MCF 10A (cell line): ENCODE data around the gene COL4A1. TPM values are rescaled to one million over a fixed set of nuclear protein-coding genes. Genes with fewer than 3 reads are reported as not detected.

Experiments
- BruUV-seq: library from RNA; stranded (reverse); fragments of 400-500 nt; replicated peaks from 2 replicates; lab custom pipeline; 2021; lab: Mats Ljungman, UMichigan
- CTCF ChIA-PET: fragments of 300-600 bp; sonication (Branson Sonifier 250); formaldehyde crosslinking; extraction: SDS; loops from one replicate; lab custom pipeline; 2021; ENCODE audit warnings: antibody characterized with exemption, inconsistent platforms; lab: Yijun Ruan, JAX
- POLR2A ChIA-PET: fragments of 300-600, 350-650 bp; sonication (Branson Sonifier 250); formaldehyde crosslinking; extraction: SDS; loops from one replicate; lab custom pipeline; 2020; ENCODE audit warnings: antibody characterized with exemption, inconsistent platforms; lab: Yijun Ruan, JAX
- DNase-seq: peaks from one replicate; pipeline ENCODE4 v3.0.0-alpha.2; 2018; ENCODE audit not compliant: unreplicated experiment
- H3K27ac Mint-ChIP-seq: one replicate; pipeline ENCODE4 v1.8.0; 2022; ENCODE audit warnings: mild to moderate bottlenecking, low read depth, mixed read lengths; ENCODE audit not compliant: unreplicated experiment
- H3K27me3 Mint-ChIP-seq: one replicate; pipeline ENCODE4 v1.8.0; 2022; ENCODE audit warnings: mixed read lengths; ENCODE audit not compliant: insufficient read depth, unreplicated experiment
- H3K36me3 Mint-ChIP-seq: one replicate; pipeline ENCODE4 v1.8.0; 2022; ENCODE audit warnings: mild to moderate bottlenecking, moderate library complexity, mixed read lengths; ENCODE audit not compliant: insufficient read depth, unreplicated experiment
- H3K4me1 Mint-ChIP-seq: one replicate; pipeline ENCODE4 v1.8.0; 2022; ENCODE audit warnings: mixed read lengths; ENCODE audit not compliant: insufficient read depth, unreplicated experiment
- H3K4me3 Mint-ChIP-seq: one replicate; pipeline ENCODE4 v1.8.0; 2022; ENCODE audit warnings: mild to moderate bottlenecking, moderate library complexity, mixed read lengths; ENCODE audit not compliant: unreplicated experiment
- H3K9me3 Mint-ChIP-seq: one replicate; pipeline ENCODE4 v1.8.0; 2022; ENCODE audit warnings: mixed read lengths; ENCODE audit not compliant: unreplicated experiment
- CTCF ChIP-seq: fragments of 200-600 bp; IDR thresholded peaks from one replicate; pipeline ENCODE4 v1.8.0; 2022; ENCODE audit warnings: antibody characterized with exemption, mild to moderate bottlenecking; ENCODE audit not compliant: unreplicated experiment
- intact Hi-C: fragments of 100-400 bp; cut with micrococcal nuclease; formaldehyde crosslinking; loops from 2 replicates; pipeline ENCODE4 v1.14.1; 2022
- total RNA-seq: library from RNA; stranded (reverse); gene quantifications from 2 replicates; pipeline ENCODE4 v1.2.3, GENCODE V29; 2022

The COL4A1 gene
- total RNA-seq, 1 experiment from 2014 or later: 42.1 TPM

- BruUV-seq: no TSS peak
- H3K9me3 Mint-ChIP-seq: no peaks in the 10 kb centered on the region
- intact Hi-C loops: no loop called here
- peaks cover 5% of the 10 kb centered on the region for H3K36me3 Mint-ChIP-seq
- H3K27me3 Mint-ChIP-seq: no peaks in the 10 kb centered on the region
- TF ChIP-seq CTCF: no peak
- H3K4me3 Mint-ChIP-seq: no peak overlapping the region
- DNase-seq: no peak
- no peak overlapping the region for H3K27ac Mint-ChIP-seq
- CTCF ChIA-PET: interaction anchor here (0.6 to 1.4 kb wide), 2 partner anchors 23 to 1948 kb away, joined by 3 to 5 read pairs; no protein-coding TSS in a partner anchor
- H3K4me1 Mint-ChIP-seq: no peaks in the 10 kb centered on the region
- POLR2A ChIA-PET: interaction anchor here (1.3 kb wide), 1 partner anchor 56 kb away, joined by 3 read pairs; no protein-coding TSS in a partner anchor
Observed at GRCh38 chr13:110298505-110299282, 8.3 kb downstream of the COL4A1 start.

- intact Hi-C loops: no loop called here
- BruUV-seq: no TSS peak
- DNase-seq: no peak
- no peaks in the 10 kb centered on the region for H3K4me1 Mint-ChIP-seq
- no peaks in the 10 kb centered on the region for H3K27me3 Mint-ChIP-seq
- POLR2A ChIA-PET: no interaction called here
- H3K36me3 Mint-ChIP-seq: peaks cover 5% of the 10 kb centered on the region
- H3K9me3 Mint-ChIP-seq: no peaks in the 10 kb centered on the region
- H3K4me3 Mint-ChIP-seq: no peak overlapping the region
- CTCF ChIA-PET: interaction anchor here (1.4 kb wide), 1 partner anchor 23 kb away, joined by 3 read pairs; no protein-coding TSS in a partner anchor
- H3K27ac Mint-ChIP-seq: no peak overlapping the region
- TF ChIP-seq CTCF: no peak
Observed at GRCh38 chr13:110297766-110298504, 9.0 kb downstream of the COL4A1 start.

GRCh38 chr13:110297011-110297410 is 9.9 kb downstream of the COL4A1 start:
- Mint-ChIP-seq H3K27me3 (no peaks in the 10 kb centered on the region), H3K4me1 (no peaks in the 10 kb centered on the region), H3K4me3 (no peak overlapping the region), H3K9me3 (no peaks in the 10 kb centered on the region), H3K27ac (no peak overlapping the region), H3K36me3 (peaks cover 5% of the 10 kb centered on the region)
- no TSS peak for BruUV-seq
- CTCF ChIA-PET: interaction anchor here (0.7 kb wide), 1 partner anchor 829 kb away, joined by 3 read pairs; no protein-coding TSS in a partner anchor
- POLR2A ChIA-PET: no interaction called here
- intact Hi-C loops: no loop called here
- TF ChIP-seq CTCF: no peak
- no peak for DNase-seq

- H3K27me3 Mint-ChIP-seq: no peaks in the 10 kb centered on the region
- BruUV-seq: no TSS peak
- no peak overlapping the region for H3K27ac Mint-ChIP-seq
- no peak overlapping the region for H3K4me3 Mint-ChIP-seq
- POLR2A ChIA-PET: interaction anchor here (1.2 kb wide), 1 partner anchor 12 kb away, joined by 3 read pairs; the partner anchor contains the start of genes COL4A1 and COL4A2
- intact Hi-C loops: no loop called here
- no peaks in the 10 kb centered on the region for H3K9me3 Mint-ChIP-seq
- H3K36me3 Mint-ChIP-seq: peaks cover 11% of the 10 kb centered on the region
- DNase-seq: no peak
- CTCF ChIA-PET: interaction anchor here (0.6 kb wide), 1 partner anchor 299 kb away, joined by 3 read pairs; no protein-coding TSS in a partner anchor
- TF ChIP-seq CTCF: no peak
- no peaks in the 10 kb centered on the region for H3K4me1 Mint-ChIP-seq
Observed at GRCh38 chr13:110294622-110295021, 12.3 kb downstream of the COL4A1 start.
